MM.1S (cell line): ENCODE measurements around the gene CFHR2.

Source experiments
- DNase-seq: peaks from one replicate; pipeline ENCODE4 v3.0.0-alpha.2; 2015
- H2AFZ ChIP-seq: fragments of 300-600 bp; sonication (generic); 2 replicates; pipeline ENCODE4 v1.6.0; 2016; ENCODE audit warnings: antibody characterized with exemption, low read length
- H3F3A ChIP-seq: fragments of 300-600 bp; sonication (generic); 2 replicates; pipeline ENCODE4 v1.6.1; 2016; ENCODE audit warnings: mild to moderate bottlenecking, antibody characterized with exemption, low read length, moderate library complexity, mixed read lengths; ENCODE audit not compliant: insufficient read depth
- H3K27ac ChIP-seq: fragments of 300-600 bp; sonication (generic); 2 replicates; pipeline ENCODE4 v1.5.1; 2016; ENCODE audit warnings: mild to moderate bottlenecking, low read length
- H3K27me3 ChIP-seq: fragments of 300-600 bp; sonication (generic); replicated peaks from 2 replicates; pipeline ENCODE4 v1.6.0; 2016; ENCODE audit warnings: low read length; ENCODE audit not compliant: insufficient read depth
- H3K36me3 ChIP-seq: fragments of 300-600 bp; sonication (generic); replicated peaks from 2 replicates; pipeline ENCODE4 v1.6.1; 2016; ENCODE audit warnings: mild to moderate bottlenecking, low read length, mixed read lengths; ENCODE audit not compliant: insufficient read depth
- H3K4me1 ChIP-seq: fragments of 300-600 bp; sonication (generic); 2 replicates; pipeline ENCODE4 v1.6.1; 2016; ENCODE audit warnings: low read length, mixed read lengths
- H3K4me2 ChIP-seq: fragments of 300-600 bp; sonication (generic); 2 replicates; pipeline ENCODE4 v1.6.0; 2016; ENCODE audit warnings: low read depth, low read length
- H3K4me3 ChIP-seq: fragments of 300-600 bp; sonication (generic); 2 replicates; pipeline ENCODE4 v1.5.1; 2016; ENCODE audit warnings: low read length, mixed read lengths
- H3K79me2 ChIP-seq: fragments of 300-600 bp; sonication (generic); 2 replicates; pipeline ENCODE4 v1.6.1; 2016; ENCODE audit warnings: mixed run types, low read length, mixed read lengths
- H3K9ac ChIP-seq: fragments of 300-600 bp; sonication (generic); 2 replicates; pipeline ENCODE4 v1.6.1; 2016; ENCODE audit warnings: low read length, mixed read lengths
- H3K9me2 ChIP-seq: fragments of 300-600 bp; sonication (generic); replicated peaks from 2 replicates; pipeline ENCODE4 v1.6.1; 2016; ENCODE audit warnings: mild to moderate bottlenecking, low read length, mixed read lengths; ENCODE audit not compliant: insufficient read depth
- H3K9me3 ChIP-seq: fragments of 300-600 bp; sonication (generic); replicated peaks from 2 replicates; pipeline ENCODE4 v1.6.1; 2016; ENCODE audit warnings: mild to moderate bottlenecking, low read length, mixed read lengths; ENCODE audit not compliant: insufficient read depth
- H4K20me1 ChIP-seq: fragments of 300-600 bp; sonication (generic); 2 replicates; pipeline ENCODE4 v1.6.1; 2016; ENCODE audit warnings: mild to moderate bottlenecking, low read length, moderate library complexity, mixed read lengths; ENCODE audit not compliant: insufficient read depth
- CTCF ChIP-seq: fragments of 300-600 bp; sonication (generic); IDR thresholded peaks from 2 replicates; pipeline ENCODE4 v1.5.1; 2016; ENCODE audit warnings: antibody characterized with exemption, low read length, mixed read lengths
- EZH2 ChIP-seq: fragments of 300-600 bp; sonication (generic); optimal IDR thresholded peaks from 2 replicates; pipeline ENCODE3; 2017; ENCODE audit warnings: low read depth, mild to moderate bottlenecking, antibody characterized with exemption, low read length, mixed read lengths
- EZH2phosphoT487 ChIP-seq: fragments of 300-600 bp; sonication (generic); IDR thresholded peaks from 2 replicates; pipeline ENCODE4 v1.6.1; 2018; ENCODE audit warnings: antibody characterized with exemption, low read length

The CFHR2 gene

GRCh38 chr1:196951711-196952394 lies 8.3 kb downstream of the CFHR2 start:
- peak; percentile 55 for DNase-seq
- Histone ChIP-seq H2AFZ (peak overlapping the region; percentile 14; the same call in 1 of the 2 replicates), H4K20me1 (no peaks in the 10 kb centered on the region), H3K9me2 (no peaks in the 10 kb centered on the region), H3K79me2 (no peaks in the 10 kb centered on the region), H3K4me3 (no peak overlapping the region), H3K27me3 (no peaks in the 10 kb centered on the region), H3K4me2 (no peak overlapping the region), H3K9ac (no peak overlapping the region), H3K9me3 (no peaks in the 10 kb centered on the region), H3K36me3 (no peaks in the 10 kb centered on the region), H3K4me1 (peaks cover 10% of the 10 kb centered on the region), H3K27ac (peak overlapping the region; percentile 38; the same call in 1 of the 2 replicates), H3F3A (peaks cover 10% of the 10 kb centered on the region; the same call in 1 of the 2 replicates)
- TF ChIP-seq CTCF: no peak
- no peak for TF ChIP-seq EZH2phosphoT487
- TF ChIP-seq EZH2: no peak

- TF ChIP-seq EZH2 (no peak), CTCF (no peak)
- H3K4me2 ChIP-seq: no peak overlapping the region
- H3K4me3 ChIP-seq: no peak overlapping the region
- no peaks in the 10 kb centered on the region for H3K36me3 ChIP-seq
- peaks cover 10% of the 10 kb centered on the region; the same call in 1 of the 2 replicates for H3F3A ChIP-seq
- no peaks in the 10 kb centered on the region for H3K27me3 ChIP-seq
- no peaks in the 10 kb centered on the region for H4K20me1 ChIP-seq
- H3K27ac ChIP-seq: no peak overlapping the region
- no peaks in the 10 kb centered on the region for H3K9me3 ChIP-seq
- DNase-seq: no peak
- H3K79me2 ChIP-seq: no peaks in the 10 kb centered on the region
- H3K9me2 ChIP-seq: no peaks in the 10 kb centered on the region
- H3K4me1 ChIP-seq: peaks cover 10% of the 10 kb centered on the region
- no peak overlapping the region for H2AFZ ChIP-seq
- H3K9ac ChIP-seq: no peak overlapping the region
These were observed 11.2 kb downstream of the CFHR2 start for GRCh38 chr1:196954778-196955177.

- Histone ChIP-seq H3K79me2 (no peaks in the 10 kb centered on the region), H3K9me3 (no peaks in the 10 kb centered on the region), H3K4me1 (peaks cover 10% of the 10 kb centered on the region), H3K9ac (no peak overlapping the region), H3K4me3 (no peak overlapping the region), H3K4me2 (no peak overlapping the region), H3K9me2 (no peaks in the 10 kb centered on the region), H2AFZ (no peak overlapping the region), H3K27ac (no peak overlapping the region), H3K36me3 (no peaks in the 10 kb centered on the region), H3F3A (peaks cover 10% of the 10 kb centered on the region; the same call in 1 of the 2 replicates), H3K27me3 (no peaks in the 10 kb centered on the region), H4K20me1 (no peaks in the 10 kb centered on the region)
- DNase-seq: no peak
- TF ChIP-seq CTCF: no peak
- no peak for TF ChIP-seq EZH2
- TF ChIP-seq EZH2phosphoT487: no peak
These were observed 12.4 kb downstream of the CFHR2 start for GRCh38 chr1:196955926-196956325.
